ENCODE results near the gene RHOG. TPM values are rescaled to one million over a fixed set of nuclear protein-coding genes. Genes with fewer than 3 reads are reported as not detected.

The RHOG gene
- total RNA-seq, 1 experiment from 2014 or later = 33.6 TPM

DNA sequence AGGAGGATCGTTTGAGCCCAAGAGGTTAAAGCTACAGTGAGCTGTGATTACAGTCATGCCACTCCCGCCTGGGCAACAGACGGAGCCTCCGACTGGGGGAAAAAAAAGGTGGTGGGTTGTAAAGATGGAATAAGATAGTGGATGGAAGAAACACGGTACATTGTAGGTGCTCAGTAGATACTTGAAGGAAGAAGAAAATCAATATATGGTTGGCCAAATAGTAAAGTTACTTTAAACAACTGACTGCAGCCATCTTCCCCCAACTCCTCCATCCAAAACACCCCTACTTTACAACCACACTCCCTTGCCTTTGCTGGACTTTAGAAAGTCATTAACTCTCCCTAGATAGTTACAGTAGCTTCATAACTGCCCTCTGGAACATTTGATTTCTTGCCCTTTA, 40.9 kb downstream of the RHOG start (continued):
- TF ChIP-seq, protein P1, sequence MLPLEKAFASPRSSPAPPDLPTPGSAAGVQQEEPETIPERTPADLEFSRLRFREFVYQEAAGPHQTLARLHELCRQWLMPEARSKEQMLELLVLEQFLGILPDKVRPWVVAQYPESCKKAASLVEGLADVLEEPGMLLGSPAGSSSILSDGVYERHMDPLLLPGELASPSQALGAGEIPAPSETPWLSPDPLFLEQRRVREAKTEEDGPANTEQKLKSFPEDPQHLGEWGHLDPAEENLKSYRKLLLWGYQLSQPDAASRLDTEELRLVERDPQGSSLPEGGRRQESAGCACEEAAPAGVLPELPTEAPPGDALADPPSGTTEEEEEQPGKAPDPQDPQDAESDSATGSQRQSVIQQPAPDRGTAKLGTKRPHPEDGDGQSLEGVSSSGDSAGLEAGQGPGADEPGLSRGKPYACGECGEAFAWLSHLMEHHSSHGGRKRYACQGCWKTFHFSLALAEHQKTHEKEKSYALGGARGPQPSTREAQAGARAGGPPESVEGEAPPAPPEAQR (CRISPR knock-in tag; IDR thresholded peaks at IDR 0.05) = no peak
- no peak for TF ChIP-seq ZNF121 (CRISPR knock-in tag; IDR thresholded peaks at IDR 0.05)

DNA sequence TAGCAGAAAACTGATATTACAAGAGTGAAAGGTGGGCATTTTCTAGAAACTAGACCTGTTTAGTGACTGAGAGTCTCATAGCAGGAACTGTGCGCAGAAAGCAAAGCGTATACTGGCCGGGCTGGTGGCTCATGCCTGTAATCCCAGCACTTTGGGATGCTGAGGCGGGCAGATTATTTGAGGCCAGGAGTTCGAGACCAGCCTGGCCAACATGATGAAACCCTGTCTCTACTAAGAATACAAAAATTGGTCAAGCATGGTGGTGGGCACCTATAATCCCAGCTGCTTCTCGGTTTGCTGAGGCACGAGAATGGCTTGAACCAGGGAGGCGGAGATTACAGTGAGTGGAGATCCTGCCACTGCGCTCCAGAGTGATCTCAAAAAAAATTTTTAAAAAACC, 41.6 kb downstream of the RHOG start:
- H3K9me3 Mint-ChIP-seq = no peaks in the 10 kb centered on the region
- no peak overlapping the region for H3K27ac Mint-ChIP-seq
- H3K36me3 Mint-ChIP-seq = peaks cover 11% of the 10 kb centered on the region; the same call in 1 of the 2 replicates
- POLR2A ChIA-PET = no interaction called here
- no peak for ATAC-seq
- CTCF ChIA-PET = interaction anchor here (4.7 kb wide), 1 partner anchor 9 kb away, joined by 52 read pairs; the partner anchor contains the start of gene PGAP2
- TF ChIP-seq JAZF1 (CRISPR knock-in tag; IDR thresholded peaks at IDR 0.05) = no peak
- no peak for TF ChIP-seq NFATC4 (CRISPR knock-in tag; IDR thresholded peaks at IDR 0.05)
- TF ChIP-seq SOX15 (CRISPR knock-in tag; IDR thresholded peaks at IDR 0.05) = no peak
- no peak for TF ChIP-seq GABPB1 (CRISPR knock-in tag; IDR thresholded peaks at IDR 0.05)
- TF ChIP-seq, protein P2, sequence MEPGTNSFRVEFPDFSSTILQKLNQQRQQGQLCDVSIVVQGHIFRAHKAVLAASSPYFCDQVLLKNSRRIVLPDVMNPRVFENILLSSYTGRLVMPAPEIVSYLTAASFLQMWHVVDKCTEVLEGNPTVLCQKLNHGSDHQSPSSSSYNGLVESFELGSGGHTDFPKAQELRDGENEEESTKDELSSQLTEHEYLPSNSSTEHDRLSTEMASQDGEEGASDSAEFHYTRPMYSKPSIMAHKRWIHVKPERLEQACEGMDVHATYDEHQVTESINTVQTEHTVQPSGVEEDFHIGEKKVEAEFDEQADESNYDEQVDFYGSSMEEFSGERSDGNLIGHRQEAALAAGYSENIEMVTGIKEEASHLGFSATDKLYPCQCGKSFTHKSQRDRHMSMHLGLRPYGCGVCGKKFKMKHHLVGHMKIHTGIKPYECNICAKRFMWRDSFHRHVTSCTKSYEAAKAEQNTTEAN (CRISPR knock-in tag; IDR thresholded peaks at IDR 0.05) = no peak
- no peak for TF ChIP-seq NR3C1 (CRISPR knock-in tag; conservative IDR thresholded peaks at IDR 0.05; ENCODE audit: low read depth)
- no peak for TF ChIP-seq ZNF396 (CRISPR knock-in tag; IDR thresholded peaks at IDR 0.05; ENCODE audit: borderline replicate concordance)
- TF ChIP-seq, protein P3, sequence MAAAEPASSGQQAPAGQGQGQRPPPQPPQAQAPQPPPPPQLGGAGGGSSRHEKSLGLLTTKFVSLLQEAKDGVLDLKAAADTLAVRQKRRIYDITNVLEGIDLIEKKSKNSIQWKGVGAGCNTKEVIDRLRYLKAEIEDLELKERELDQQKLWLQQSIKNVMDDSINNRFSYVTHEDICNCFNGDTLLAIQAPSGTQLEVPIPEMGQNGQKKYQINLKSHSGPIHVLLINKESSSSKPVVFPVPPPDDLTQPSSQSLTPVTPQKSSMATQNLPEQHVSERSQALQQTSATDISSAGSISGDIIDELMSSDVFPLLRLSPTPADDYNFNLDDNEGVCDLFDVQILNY (CRISPR knock-in tag; IDR thresholded peaks at IDR 0.05) = no peak
- no peak for TF ChIP-seq JUN (CRISPR knock-in tag; IDR thresholded peaks at IDR 0.05)
- TF ChIP-seq, protein P4, sequence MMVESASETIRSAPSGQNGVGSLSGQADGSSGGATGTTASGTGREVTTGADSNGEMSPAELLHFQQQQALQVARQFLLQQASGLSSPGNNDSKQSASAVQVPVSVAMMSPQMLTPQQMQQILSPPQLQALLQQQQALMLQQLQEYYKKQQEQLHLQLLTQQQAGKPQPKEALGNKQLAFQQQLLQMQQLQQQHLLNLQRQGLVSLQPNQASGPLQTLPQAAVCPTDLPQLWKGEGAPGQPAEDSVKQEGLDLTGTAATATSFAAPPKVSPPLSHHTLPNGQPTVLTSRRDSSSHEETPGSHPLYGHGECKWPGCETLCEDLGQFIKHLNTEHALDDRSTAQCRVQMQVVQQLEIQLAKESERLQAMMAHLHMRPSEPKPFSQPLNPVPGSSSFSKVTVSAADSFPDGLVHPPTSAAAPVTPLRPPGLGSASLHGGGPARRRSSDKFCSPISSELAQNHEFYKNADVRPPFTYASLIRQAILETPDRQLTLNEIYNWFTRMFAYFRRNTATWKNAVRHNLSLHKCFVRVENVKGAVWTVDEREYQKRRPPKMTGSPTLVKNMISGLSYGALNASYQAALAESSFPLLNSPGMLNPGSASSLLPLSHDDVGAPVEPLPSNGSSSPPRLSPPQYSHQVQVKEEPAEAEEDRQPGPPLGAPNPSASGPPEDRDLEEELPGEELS (CRISPR knock-in tag; IDR thresholded peaks at IDR 0.05) = no peak
- TF ChIP-seq, protein P5, sequence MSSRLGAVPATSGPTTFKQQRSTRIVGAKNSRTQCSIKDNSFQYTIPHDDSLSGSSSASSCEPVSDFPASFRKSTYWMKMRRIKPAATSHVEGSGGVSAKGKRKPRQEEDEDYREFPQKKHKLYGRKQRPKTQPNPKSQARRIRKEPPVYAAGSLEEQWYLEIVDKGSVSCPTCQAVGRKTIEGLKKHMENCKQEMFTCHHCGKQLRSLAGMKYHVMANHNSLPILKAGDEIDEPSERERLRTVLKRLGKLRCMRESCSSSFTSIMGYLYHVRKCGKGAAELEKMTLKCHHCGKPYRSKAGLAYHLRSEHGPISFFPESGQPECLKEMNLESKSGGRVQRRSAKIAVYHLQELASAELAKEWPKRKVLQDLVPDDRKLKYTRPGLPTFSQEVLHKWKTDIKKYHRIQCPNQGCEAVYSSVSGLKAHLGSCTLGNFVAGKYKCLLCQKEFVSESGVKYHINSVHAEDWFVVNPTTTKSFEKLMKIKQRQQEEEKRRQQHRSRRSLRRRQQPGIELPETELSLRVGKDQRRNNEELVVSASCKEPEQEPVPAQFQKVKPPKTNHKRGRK (CRISPR knock-in tag; IDR thresholded peaks at IDR 0.05; ENCODE audit: borderline replicate concordance) = no peak
- TF ChIP-seq MXD4 (CRISPR knock-in tag; IDR thresholded peaks at IDR 0.05; ENCODE audit: borderline replicate concordance) = no peak
- no peak for TF ChIP-seq KAT7 (CRISPR knock-in tag; IDR thresholded peaks at IDR 0.05; ENCODE audit: borderline replicate concordance)
- no peak overlapping the region for H3K4me3 Mint-ChIP-seq
- H3K4me1 Mint-ChIP-seq = peaks cover 17% of the 10 kb centered on the region
- no peak for DNase-seq (ENCODE audit: low spot score)
- no peaks in the 10 kb centered on the region for H3K27me3 Mint-ChIP-seq (ENCODE audit: low read depth)

DNA sequence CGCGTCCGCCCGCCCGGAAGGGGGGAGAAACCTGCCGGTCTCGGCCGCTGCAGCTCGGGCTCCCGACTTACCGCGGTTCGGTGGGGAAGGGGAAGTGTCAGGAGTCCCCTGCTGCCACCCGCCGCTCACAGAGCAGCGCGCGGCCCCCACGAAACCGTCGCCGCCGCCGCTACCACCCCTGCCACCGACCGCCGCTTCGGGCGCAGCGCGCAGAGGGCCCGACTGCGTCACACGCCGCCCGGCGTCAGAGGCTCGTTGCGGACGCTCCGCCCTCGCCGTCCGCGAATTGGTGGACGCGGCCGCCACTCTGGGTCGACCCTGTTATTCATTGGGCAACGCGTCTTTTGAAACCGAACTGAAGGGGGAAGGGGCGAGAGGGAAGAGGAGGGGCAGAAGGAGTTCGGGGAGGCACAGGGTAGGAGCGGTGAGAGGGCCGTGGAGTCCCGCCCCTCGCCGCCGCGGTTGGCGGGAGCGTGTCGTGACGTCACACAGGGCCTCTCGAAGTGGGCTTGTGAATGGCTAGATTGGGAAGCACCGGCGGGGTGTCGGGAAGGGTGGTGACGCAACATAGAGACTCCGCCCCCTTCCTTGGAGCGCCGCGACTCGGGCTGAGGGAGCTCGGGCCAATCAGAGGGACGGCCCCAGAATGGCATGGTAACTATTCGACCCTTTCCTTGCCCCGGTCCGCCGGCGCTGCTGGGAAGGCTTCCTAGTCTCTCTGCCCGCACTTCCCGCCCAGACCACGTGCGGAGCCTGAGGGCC, 43.2 kb downstream of the RHOG start, which contains the start of gene NUP98:
TSS of gene NUP98 (minus strand) at position 226 of the 762 bp plus-strand sequence. CDS start 15,437 bp downstream, outside the sequence.
- DNase-seq (ENCODE audit: low spot score) = peak; percentile 100
- H3K4me3 Mint-ChIP-seq = peak within 1 kb of the TSS; percentile 83
- H3K27me3 Mint-ChIP-seq (ENCODE audit: low read depth) = no peaks in the 10 kb centered on the region
- H3K36me3 Mint-ChIP-seq = peaks cover 24% of the 10 kb centered on the region
- POLR2A ChIA-PET = interaction anchor here (0.6 to 1.0 kb wide), 3 partner anchors 9 to 20 kb away, joined by 3 to 6 read pairs (median 3); no protein-coding TSS in a partner anchor
- CTCF ChIA-PET = interaction anchor here (0.6 to 4.7 kb wide), 9 partner anchors 11 to 275 kb away, joined by 3 to 52 read pairs (median 4); partner anchors contain the start of genes PGAP2, RHOG and STIM1
- ATAC-seq = peak; percentile 95
- H3K4me1 Mint-ChIP-seq = peaks cover 17% of the 10 kb centered on the region
- H3K27ac Mint-ChIP-seq = peak within 1 kb of the TSS; percentile 99
- no peaks in the 10 kb centered on the region for H3K9me3 Mint-ChIP-seq
- TF ChIP-seq MXD4 (CRISPR knock-in tag; IDR thresholded peaks at IDR 0.05; ENCODE audit: borderline replicate concordance) (no peak), ZNF396 (CRISPR knock-in tag; IDR thresholded peaks at IDR 0.05; ENCODE audit: borderline replicate concordance) (no peak)
- TF ChIP-seq, protein P6, sequence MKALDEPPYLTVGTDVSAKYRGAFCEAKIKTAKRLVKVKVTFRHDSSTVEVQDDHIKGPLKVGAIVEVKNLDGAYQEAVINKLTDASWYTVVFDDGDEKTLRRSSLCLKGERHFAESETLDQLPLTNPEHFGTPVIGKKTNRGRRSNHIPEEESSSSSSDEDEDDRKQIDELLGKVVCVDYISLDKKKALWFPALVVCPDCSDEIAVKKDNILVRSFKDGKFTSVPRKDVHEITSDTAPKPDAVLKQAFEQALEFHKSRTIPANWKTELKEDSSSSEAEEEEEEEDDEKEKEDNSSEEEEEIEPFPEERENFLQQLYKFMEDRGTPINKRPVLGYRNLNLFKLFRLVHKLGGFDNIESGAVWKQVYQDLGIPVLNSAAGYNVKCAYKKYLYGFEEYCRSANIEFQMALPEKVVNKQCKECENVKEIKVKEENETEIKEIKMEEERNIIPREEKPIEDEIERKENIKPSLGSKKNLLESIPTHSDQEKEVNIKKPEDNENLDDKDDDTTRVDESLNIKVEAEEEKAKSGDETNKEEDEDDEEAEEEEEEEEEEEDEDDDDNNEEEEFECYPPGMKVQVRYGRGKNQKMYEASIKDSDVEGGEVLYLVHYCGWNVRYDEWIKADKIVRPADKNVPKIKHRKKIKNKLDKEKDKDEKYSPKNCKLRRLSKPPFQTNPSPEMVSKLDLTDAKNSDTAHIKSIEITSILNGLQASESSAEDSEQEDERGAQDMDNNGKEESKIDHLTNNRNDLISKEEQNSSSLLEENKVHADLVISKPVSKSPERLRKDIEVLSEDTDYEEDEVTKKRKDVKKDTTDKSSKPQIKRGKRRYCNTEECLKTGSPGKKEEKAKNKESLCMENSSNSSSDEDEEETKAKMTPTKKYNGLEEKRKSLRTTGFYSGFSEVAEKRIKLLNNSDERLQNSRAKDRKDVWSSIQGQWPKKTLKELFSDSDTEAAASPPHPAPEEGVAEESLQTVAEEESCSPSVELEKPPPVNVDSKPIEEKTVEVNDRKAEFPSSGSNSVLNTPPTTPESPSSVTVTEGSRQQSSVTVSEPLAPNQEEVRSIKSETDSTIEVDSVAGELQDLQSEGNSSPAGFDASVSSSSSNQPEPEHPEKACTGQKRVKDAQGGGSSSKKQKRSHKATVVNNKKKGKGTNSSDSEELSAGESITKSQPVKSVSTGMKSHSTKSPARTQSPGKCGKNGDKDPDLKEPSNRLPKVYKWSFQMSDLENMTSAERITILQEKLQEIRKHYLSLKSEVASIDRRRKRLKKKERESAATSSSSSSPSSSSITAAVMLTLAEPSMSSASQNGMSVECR (CRISPR knock-in tag; IDR thresholded peaks at IDR 0.05; ENCODE audit: borderline replicate concordance) = peak; percentile 75; the same call in 1 of the 2 replicates
- TF ChIP-seq, protein P7, sequence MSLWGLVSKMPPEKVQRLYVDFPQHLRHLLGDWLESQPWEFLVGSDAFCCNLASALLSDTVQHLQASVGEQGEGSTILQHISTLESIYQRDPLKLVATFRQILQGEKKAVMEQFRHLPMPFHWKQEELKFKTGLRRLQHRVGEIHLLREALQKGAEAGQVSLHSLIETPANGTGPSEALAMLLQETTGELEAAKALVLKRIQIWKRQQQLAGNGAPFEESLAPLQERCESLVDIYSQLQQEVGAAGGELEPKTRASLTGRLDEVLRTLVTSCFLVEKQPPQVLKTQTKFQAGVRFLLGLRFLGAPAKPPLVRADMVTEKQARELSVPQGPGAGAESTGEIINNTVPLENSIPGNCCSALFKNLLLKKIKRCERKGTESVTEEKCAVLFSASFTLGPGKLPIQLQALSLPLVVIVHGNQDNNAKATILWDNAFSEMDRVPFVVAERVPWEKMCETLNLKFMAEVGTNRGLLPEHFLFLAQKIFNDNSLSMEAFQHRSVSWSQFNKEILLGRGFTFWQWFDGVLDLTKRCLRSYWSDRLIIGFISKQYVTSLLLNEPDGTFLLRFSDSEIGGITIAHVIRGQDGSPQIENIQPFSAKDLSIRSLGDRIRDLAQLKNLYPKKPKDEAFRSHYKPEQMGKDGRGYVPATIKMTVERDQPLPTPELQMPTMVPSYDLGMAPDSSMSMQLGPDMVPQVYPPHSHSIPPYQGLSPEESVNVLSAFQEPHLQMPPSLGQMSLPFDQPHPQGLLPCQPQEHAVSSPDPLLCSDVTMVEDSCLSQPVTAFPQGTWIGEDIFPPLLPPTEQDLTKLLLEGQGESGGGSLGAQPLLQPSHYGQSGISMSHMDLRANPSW (CRISPR knock-in tag; conservative IDR thresholded peaks at IDR 0.05; ENCODE audit: low read depth) = no peak
